ENCODE data around the gene ARHGEF28.
A peak's percentile ranks its signal among the peaks of the same experiment; 100 is the strongest.

Gene ARHGEF28

DNA sequence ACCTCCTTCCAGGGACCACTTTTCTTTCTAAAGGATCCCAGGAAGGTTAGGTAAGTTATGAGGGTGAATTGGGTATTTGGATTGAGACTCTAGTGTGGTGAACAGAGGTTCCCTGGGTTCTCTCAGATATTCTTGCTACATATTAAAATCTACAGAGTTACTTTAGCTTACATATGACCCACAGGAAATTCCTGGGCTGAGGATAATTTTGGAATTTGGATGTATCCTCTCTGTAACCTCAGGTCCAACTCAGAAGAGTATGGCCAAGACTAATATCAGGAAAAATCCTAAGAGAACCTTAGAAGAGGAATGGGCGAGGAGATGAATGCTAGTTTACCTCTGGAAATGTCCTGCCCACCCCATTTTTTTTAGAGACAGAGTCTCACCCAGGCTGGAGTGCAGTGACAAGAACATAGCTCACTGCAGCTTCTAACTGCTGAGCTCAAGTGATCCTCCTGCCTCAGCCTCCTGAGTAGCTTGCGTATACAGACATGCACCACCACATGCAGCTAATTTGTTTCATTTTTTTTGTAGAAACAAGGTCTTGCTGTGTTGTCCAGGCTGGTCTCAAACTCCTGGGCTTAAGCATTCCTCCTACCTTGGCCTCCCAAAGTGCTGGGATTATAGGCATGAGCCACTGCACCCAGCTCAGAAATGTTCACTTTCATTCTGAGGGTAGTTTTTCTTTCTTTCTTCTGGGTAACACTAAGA lies 196.4 kb downstream of the ARHGEF28 start:
- peak overlapping the region; percentile 96 for H2AK5ac ChIP-seq (ENCODE audit: low read length, severe bottlenecking)
- no peak overlapping the region for H3K23ac ChIP-seq (ENCODE audit: low read length in 2 of 2)
- no peak for DNase-seq
- H3K4me2 ChIP-seq (ENCODE audit: low read length, poor library complexity, severe bottlenecking) = peak overlapping the region; percentile 35
- no peak overlapping the region for H3K14ac ChIP-seq (ENCODE audit: low read length in 2 of 2)
- peak overlapping the region; percentile 5 for H4K8ac ChIP-seq (ENCODE audit: low read length)
- peak overlapping the region in 1 of 2 experiments; percentile 43 for H3K18ac ChIP-seq (ENCODE audit: low read depth in 1 of 2, low read length in 2 of 2)
- no peak overlapping the region for H2BK12ac ChIP-seq (ENCODE audit: low read length in 2 of 2)
- 98% methylated on average over 2 of the region's 2 CpGs for WGBS
- no peak overlapping the region for H3K9ac ChIP-seq (ENCODE audit: low read length)
- peaks cover 0 to 12% of the 10 kb centered on the region in 2 experiments for H3K36me3 ChIP-seq (ENCODE audit: control insufficient read depth in 1 of 2, insufficient read depth in 2 of 2, low read depth in 1 of 2, low read length in 2 of 2)
- H2BK15ac ChIP-seq (ENCODE audit: low read depth, poor library complexity, severe bottlenecking) = no peak overlapping the region
- peak overlapping the region; percentile 95 for H3K27ac ChIP-seq (ENCODE audit: low read length, poor library complexity, severe bottlenecking)
- H3K4me1 ChIP-seq (ENCODE audit: control insufficient read depth, insufficient read depth, low read depth, low read length) = peaks cover 29% of the 10 kb centered on the region
- no peak overlapping the region for H3K4me3 ChIP-seq (ENCODE audit: insufficient read depth in 1 of 2, low read depth in 1 of 2, low read length in 2 of 2)
- H3K4ac ChIP-seq (ENCODE audit: low read depth in 1 of 2, low read length in 2 of 2) = peak overlapping the region in 1 of 2 experiments; percentile 42
- no peaks in the 10 kb centered on the region for H3K27me3 ChIP-seq (ENCODE audit: control insufficient read depth in 1 of 2, insufficient read depth in 1 of 2, low read length in 2 of 2)
- peak overlapping the region; percentile 79 for H2BK5ac ChIP-seq (ENCODE audit: low read depth, low read length, poor library complexity, severe bottlenecking)
- no peaks in the 10 kb centered on the region for H3K79me1 ChIP-seq (replicated peaks; ENCODE audit: low read length, poor library complexity, severe bottlenecking)
- no peak overlapping the region for H2BK120ac ChIP-seq (ENCODE audit: low read depth, low read length)
- no peak overlapping the region for H4K91ac ChIP-seq (ENCODE audit: low read length)
- H3K9me3 ChIP-seq (ENCODE audit: control insufficient read depth, low read length) = no peaks in the 10 kb centered on the region
- H2AFZ ChIP-seq (ENCODE audit: low read depth, low read length) = no peak overlapping the region

DNA sequence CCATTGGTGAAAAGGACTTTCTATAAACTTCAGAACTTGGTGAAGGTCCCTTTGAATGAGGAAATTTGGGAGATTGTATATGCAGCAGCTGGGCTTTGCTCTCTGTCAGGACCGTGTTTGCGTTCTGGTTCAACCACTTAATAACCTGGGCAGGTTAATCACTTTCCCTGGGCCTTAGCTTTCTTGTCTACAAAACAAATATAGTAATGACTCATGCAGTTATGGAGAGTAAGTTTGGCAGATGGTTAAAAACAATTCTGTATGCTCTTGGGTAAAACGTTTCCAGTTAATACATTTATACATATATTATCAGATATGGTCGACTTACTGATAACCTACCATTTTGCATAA lies 197.0 kb downstream of the ARHGEF28 start:
- H3K36me3 ChIP-seq (ENCODE audit: control insufficient read depth in 1 of 2, insufficient read depth in 2 of 2, low read depth in 1 of 2, low read length in 2 of 2) = peaks cover 0 to 12% of the 10 kb centered on the region in 2 experiments
- H4K91ac ChIP-seq (ENCODE audit: low read length) = no peak overlapping the region
- no peak overlapping the region for H2BK12ac ChIP-seq (ENCODE audit: low read length in 2 of 2)
- H3K79me1 ChIP-seq (replicated peaks; ENCODE audit: low read length, poor library complexity, severe bottlenecking) = no peaks in the 10 kb centered on the region
- no peak overlapping the region for H3K9ac ChIP-seq (ENCODE audit: low read length)
- peak overlapping the region; percentile 96 for H2AK5ac ChIP-seq (ENCODE audit: low read length, severe bottlenecking)
- no peak overlapping the region for H2BK15ac ChIP-seq (ENCODE audit: low read depth, poor library complexity, severe bottlenecking)
- H3K4ac ChIP-seq (ENCODE audit: low read depth in 1 of 2, low read length in 2 of 2) = no peak overlapping the region
- no peak overlapping the region for H3K18ac ChIP-seq (ENCODE audit: low read depth in 1 of 2, low read length in 2 of 2)
- DNase-seq = no peak
- H3K27me3 ChIP-seq (ENCODE audit: control insufficient read depth in 1 of 2, insufficient read depth in 1 of 2, low read length in 2 of 2) = no peaks in the 10 kb centered on the region
- no peaks in the 10 kb centered on the region for H3K9me3 ChIP-seq (ENCODE audit: control insufficient read depth, low read length)
- H3K27ac ChIP-seq (ENCODE audit: low read length, poor library complexity, severe bottlenecking) = peak overlapping the region; percentile 95
- H3K4me3 ChIP-seq (ENCODE audit: insufficient read depth in 1 of 2, low read depth in 1 of 2, low read length in 2 of 2) = no peak overlapping the region
- H3K14ac ChIP-seq (ENCODE audit: low read length in 2 of 2) = no peak overlapping the region
- H2AFZ ChIP-seq (ENCODE audit: low read depth, low read length) = no peak overlapping the region
- peak overlapping the region; percentile 79 for H2BK5ac ChIP-seq (ENCODE audit: low read depth, low read length, poor library complexity, severe bottlenecking)
- H4K8ac ChIP-seq (ENCODE audit: low read length) = no peak overlapping the region
- H3K4me2 ChIP-seq (ENCODE audit: low read length, poor library complexity, severe bottlenecking) = peak overlapping the region; percentile 35
- H2BK120ac ChIP-seq (ENCODE audit: low read depth, low read length) = no peak overlapping the region
- H3K23ac ChIP-seq (ENCODE audit: low read length in 2 of 2) = no peak overlapping the region
- no CpG with 5 or more reads among the region's 4 CpGs for WGBS
- H3K4me1 ChIP-seq (ENCODE audit: control insufficient read depth, insufficient read depth, low read depth, low read length) = peaks cover 30% of the 10 kb centered on the region

DNA sequence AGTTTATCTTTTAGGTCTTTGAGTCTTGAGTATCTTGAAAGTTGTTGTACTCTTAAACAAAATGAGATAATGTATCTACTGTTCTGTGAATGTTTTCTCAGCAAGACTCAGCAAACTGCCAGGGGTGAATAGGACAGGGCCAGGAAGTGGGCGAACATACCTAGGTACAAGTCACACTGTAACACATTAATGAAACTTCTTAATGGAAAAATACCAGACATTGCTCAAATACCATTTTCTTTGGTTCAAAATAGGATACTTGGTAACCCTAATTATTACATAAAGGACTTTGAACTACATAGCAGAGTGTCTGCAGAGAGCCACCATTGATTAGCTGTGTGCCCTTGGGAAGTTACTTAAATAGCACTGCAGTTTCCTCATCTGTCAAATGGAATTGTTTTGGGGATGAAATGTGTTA lies 197.5 kb downstream of the ARHGEF28 start:
- Histone ChIP-seq H2AK5ac (ENCODE audit: low read length, severe bottlenecking) (no peak overlapping the region), H2BK120ac (ENCODE audit: low read depth, low read length) (no peak overlapping the region), H3K4me3 (ENCODE audit: insufficient read depth in 1 of 2, low read depth in 1 of 2, low read length in 2 of 2) (no peak overlapping the region), H3K4me1 (ENCODE audit: control insufficient read depth, insufficient read depth, low read depth, low read length) (peaks cover 30% of the 10 kb centered on the region), H3K27me3 (ENCODE audit: control insufficient read depth in 1 of 2, insufficient read depth in 1 of 2, low read length in 2 of 2) (no peaks in the 10 kb centered on the region), H3K4ac (ENCODE audit: low read depth in 1 of 2, low read length in 2 of 2) (no peak overlapping the region), H2BK5ac (ENCODE audit: low read depth, low read length, poor library complexity, severe bottlenecking) (no peak overlapping the region), H3K23ac (ENCODE audit: low read length in 2 of 2) (no peak overlapping the region), H3K27ac (ENCODE audit: low read length, poor library complexity, severe bottlenecking) (peak overlapping the region; percentile 86), H3K14ac (ENCODE audit: low read length in 2 of 2) (no peak overlapping the region), H3K4me2 (ENCODE audit: low read length, poor library complexity, severe bottlenecking) (peak overlapping the region; percentile 29), H2BK15ac (ENCODE audit: low read depth, poor library complexity, severe bottlenecking) (no peak overlapping the region), H4K91ac (ENCODE audit: low read length) (no peak overlapping the region), H3K9ac (ENCODE audit: low read length) (no peak overlapping the region), H2AFZ (ENCODE audit: low read depth, low read length) (no peak overlapping the region), H3K36me3 (ENCODE audit: control insufficient read depth in 1 of 2, insufficient read depth in 2 of 2, low read depth in 1 of 2, low read length in 2 of 2) (peaks cover 0 to 12% of the 10 kb centered on the region in 2 experiments), H4K8ac (ENCODE audit: low read length) (no peak overlapping the region), H2BK12ac (ENCODE audit: low read length in 2 of 2) (no peak overlapping the region), H3K79me1 (replicated peaks; ENCODE audit: low read length, poor library complexity, severe bottlenecking) (no peaks in the 10 kb centered on the region), H3K18ac (ENCODE audit: low read depth in 1 of 2, low read length in 2 of 2) (no peak overlapping the region), H3K9me3 (ENCODE audit: control insufficient read depth, low read length) (no peaks in the 10 kb centered on the region)
- WGBS = no CpG with 5 or more reads among the region's 1 CpG
- DNase-seq = no peak

DNA sequence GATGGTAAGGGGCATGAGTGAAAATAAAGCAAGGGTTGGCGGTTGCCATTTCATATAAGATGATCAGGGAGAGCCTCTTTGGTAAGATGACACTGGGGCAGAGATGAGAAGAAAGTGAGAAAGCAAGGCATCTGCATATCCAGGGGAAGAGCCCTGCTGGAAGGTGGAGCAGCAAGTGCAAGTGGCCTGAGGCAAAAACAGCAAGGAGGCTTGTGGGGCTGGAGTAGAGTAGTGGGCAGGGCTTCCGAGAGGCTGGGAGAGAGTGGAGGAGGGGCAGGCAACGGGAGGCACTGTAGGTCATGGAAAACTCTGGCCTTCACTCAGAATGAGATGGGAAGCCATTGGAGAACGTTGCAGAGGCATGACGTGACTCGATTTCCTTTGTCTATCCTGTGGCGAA lies 199.2 kb downstream of the ARHGEF28 start:
- peak overlapping the region; percentile 4 for H2AK5ac ChIP-seq (ENCODE audit: low read length, severe bottlenecking)
- H2BK15ac ChIP-seq (ENCODE audit: low read depth, poor library complexity, severe bottlenecking) = no peak overlapping the region
- no peak overlapping the region for H2BK5ac ChIP-seq (ENCODE audit: low read depth, low read length, poor library complexity, severe bottlenecking)
- no peak overlapping the region for H3K4me3 ChIP-seq (ENCODE audit: insufficient read depth in 1 of 2, low read depth in 1 of 2, low read length in 2 of 2)
- no peaks in the 10 kb centered on the region for H3K27me3 ChIP-seq (ENCODE audit: control insufficient read depth in 1 of 2, insufficient read depth in 1 of 2, low read length in 2 of 2)
- H2AFZ ChIP-seq (ENCODE audit: low read depth, low read length) = no peak overlapping the region
- no peaks in the 10 kb centered on the region for H3K79me1 ChIP-seq (replicated peaks; ENCODE audit: low read length, poor library complexity, severe bottlenecking)
- peaks cover 0 to 14% of the 10 kb centered on the region in 2 experiments for H3K36me3 ChIP-seq (ENCODE audit: control insufficient read depth in 1 of 2, insufficient read depth in 2 of 2, low read depth in 1 of 2, low read length in 2 of 2)
- no peak overlapping the region for H4K91ac ChIP-seq (ENCODE audit: low read length)
- H3K4me2 ChIP-seq (ENCODE audit: low read length, poor library complexity, severe bottlenecking) = no peak overlapping the region
- H3K4me1 ChIP-seq (ENCODE audit: control insufficient read depth, insufficient read depth, low read depth, low read length) = peaks cover 24% of the 10 kb centered on the region
- 94% methylated on average over 7 of the region's 7 CpGs for WGBS
- no peak overlapping the region for H3K9ac ChIP-seq (ENCODE audit: low read length)
- H3K9me3 ChIP-seq (ENCODE audit: control insufficient read depth, low read length) = no peaks in the 10 kb centered on the region
- no peak overlapping the region for H4K8ac ChIP-seq (ENCODE audit: low read length)
- H3K18ac ChIP-seq (ENCODE audit: low read depth in 1 of 2, low read length in 2 of 2) = no peak overlapping the region
- DNase-seq = no peak
- H3K27ac ChIP-seq (ENCODE audit: low read length, poor library complexity, severe bottlenecking) = peak overlapping the region; percentile 92
- no peak overlapping the region for H2BK120ac ChIP-seq (ENCODE audit: low read depth, low read length)
- no peak overlapping the region for H2BK12ac ChIP-seq (ENCODE audit: low read length in 2 of 2)
- H3K14ac ChIP-seq (ENCODE audit: low read length in 2 of 2) = no peak overlapping the region
- H3K4ac ChIP-seq (ENCODE audit: low read depth in 1 of 2, low read length in 2 of 2) = no peak overlapping the region
- no peak overlapping the region for H3K23ac ChIP-seq (ENCODE audit: low read length in 2 of 2)

Data from mesenchymal stem cell (in vitro differentiated cells and primary cell).